Stimulated activated effector memory CD8-positive, alpha-beta T cell treated with anti-CD3 and anti-CD28 coated beads, Interleukin-12 subunit alpha, Interleukin-12 subunit beta, amount 100 ng/mL, for 72 hours (primary cell): ENCODE results near the gene MPPED2.

Experiments
- ATAC-seq: fragments of 150-1000 bp; cut with Tn5 transposase; 2 replicates; pipeline ENCODE4 v1.10.0; 2021
- DNase-seq, 2 donors: peaks; one replicate each; pipeline ENCODE4 v3.0.0; 2021 to 2022; ENCODE audit warnings: low spot score in 2 of 2
- H3K27ac Mint-ChIP-seq: one replicate; pipeline ENCODE4 v1.8.0; 2022; ENCODE audit warnings: mild to moderate bottlenecking, mixed read lengths
- H3K36me3 Mint-ChIP-seq: one replicate; pipeline ENCODE4 v1.8.0; 2022; ENCODE audit warnings: mild to moderate bottlenecking, mixed read lengths
- H3K4me1 Mint-ChIP-seq: one replicate; pipeline ENCODE4 v1.8.0; 2022; ENCODE audit warnings: mixed read lengths
- H3K4me3 Mint-ChIP-seq: one replicate; pipeline ENCODE4 v1.8.0; 2022; ENCODE audit warnings: mild to moderate bottlenecking, mixed read lengths
- H3K9me3 Mint-ChIP-seq: one replicate; pipeline ENCODE4 v1.8.0; 2022; ENCODE audit warnings: mixed read lengths

MPPED2 gene

GRCh38 chr11:30380846-30381245 lies 205.3 kb downstream of the MPPED2 start:
- Mint-ChIP-seq H3K4me3 (no peak overlapping the region), H3K4me1 (no peaks in the 10 kb centered on the region), H3K27ac (no peak overlapping the region), H3K9me3 (no peaks in the 10 kb centered on the region), H3K36me3 (no peaks in the 10 kb centered on the region)
- DNase-seq (no peak), ATAC-seq (no peak)

GRCh38 chr11:30377347-30377746 lies 208.8 kb downstream of the MPPED2 start:
- Mint-ChIP-seq H3K9me3 (no peaks in the 10 kb centered on the region), H3K4me3 (no peak overlapping the region), H3K27ac (no peak overlapping the region), H3K4me1 (no peaks in the 10 kb centered on the region), H3K36me3 (no peaks in the 10 kb centered on the region)
- no peak for DNase-seq
- no peak for ATAC-seq

- Mint-ChIP-seq H3K4me1 (no peaks in the 10 kb centered on the region), H3K4me3 (no peak overlapping the region), H3K27ac (no peak overlapping the region), H3K9me3 (no peaks in the 10 kb centered on the region), H3K36me3 (no peaks in the 10 kb centered on the region)
- ATAC-seq (no peak), DNase-seq (no peak)
Observed at GRCh38 chr11:30370164-30370563, 216.0 kb downstream of the MPPED2 start.

- Mint-ChIP-seq H3K4me3 (no peak overlapping the region), H3K27ac (no peak overlapping the region), H3K4me1 (no peaks in the 10 kb centered on the region), H3K9me3 (no peaks in the 10 kb centered on the region), H3K36me3 (no peaks in the 10 kb centered on the region)
- no peak for ATAC-seq
- DNase-seq, result no peak
Observed at GRCh38 chr11:30368394-30368793, 217.8 kb downstream of the MPPED2 start.

GRCh38 chr11:30365793-30366517 lies 220.2 kb downstream of the MPPED2 start:
- Mint-ChIP-seq H3K4me3 (no peak overlapping the region), H3K36me3 (no peaks in the 10 kb centered on the region), H3K9me3 (no peaks in the 10 kb centered on the region), H3K27ac (no peak overlapping the region), H3K4me1 (no peaks in the 10 kb centered on the region)
- DNase-seq (no peak), ATAC-seq (no peak)

- Mint-ChIP-seq H3K36me3 (no peaks in the 10 kb centered on the region), H3K4me3 (no peak overlapping the region), H3K4me1 (no peaks in the 10 kb centered on the region), H3K27ac (no peak overlapping the region), H3K9me3 (no peaks in the 10 kb centered on the region)
- DNase-seq (no peak), ATAC-seq (no peak)
Observed at GRCh38 chr11:30364837-30365482, 221.2 kb downstream of the MPPED2 start.

GRCh38 chr11:30364139-30364836 lies 221.9 kb downstream of the MPPED2 start:
- Mint-ChIP-seq H3K9me3 (no peaks in the 10 kb centered on the region), H3K27ac (no peak overlapping the region), H3K4me3 (no peak overlapping the region), H3K4me1 (no peaks in the 10 kb centered on the region), H3K36me3 (no peaks in the 10 kb centered on the region)
- ATAC-seq (no peak), DNase-seq (no peak)

GRCh38 chr11:30360741-30361140 lies 225.4 kb downstream of the MPPED2 start:
- no peak for ATAC-seq

More at GRCh38 chr11:30360741-30361140, 225.4 kb downstream of the MPPED2 start:
- no peak for DNase-seq
- Mint-ChIP-seq H3K27ac (no peak overlapping the region), H3K4me1 (no peaks in the 10 kb centered on the region), H3K4me3 (no peak overlapping the region), H3K36me3 (no peaks in the 10 kb centered on the region), H3K9me3 (no peaks in the 10 kb centered on the region)
